Upper lobe of right lung (tissue), 1 donor: Measurements from ENCODE around the gene SOX13. TPM values are rescaled to one million over a fixed set of nuclear protein-coding genes. Genes with fewer than 3 reads are reported as not detected.

Experiments
- ATAC-seq: fragments of 200-7000 bp; cut with Tn5 transposase; one replicate; pipeline ENCODE4 v1.9.1; 2020; ENCODE audit warnings: mild to moderate bottlenecking, moderate library complexity
- DNase-seq: peaks from one replicate; pipeline ENCODE4 v3.0.0-alpha.2; 2020
- H3K27ac ChIP-seq: fragments of 200-600 bp; one replicate; pipeline ENCODE4 v1.8.0; 2022
- H3K27me3 ChIP-seq: fragments of 200-600 bp; one replicate; pipeline ENCODE4 v1.8.0; 2022; ENCODE audit warnings: mild to moderate bottlenecking
- H3K36me3 ChIP-seq: fragments of 200-600 bp; one replicate; pipeline ENCODE4 v1.8.0; 2022
- H3K4me1 ChIP-seq: fragments of 200-600 bp; one replicate; pipeline ENCODE4 v1.8.0; 2022
- H3K4me3 ChIP-seq: fragments of 200-600 bp; one replicate; pipeline ENCODE4 v1.8.0; 2022; ENCODE audit warnings: mild to moderate bottlenecking
- H3K9me3 ChIP-seq: fragments of 200-600 bp; one replicate; pipeline ENCODE4 v1.8.0; 2022
- intact Hi-C: fragments of 100-400 bp; cut with DNase I; formaldehyde crosslinking; loops from one replicate; pipeline ENCODE4 v1.11.0; 2022
- total RNA-seq: library from RNA; stranded (reverse); fragmentation: NEBNext Ultra II Directional; extraction: Animal tissue kit (Norgen Biotek cat#: 25700); gene quantifications from one replicate; pipeline ENCODE4 v1.2.1, GENCODE V29; 2021
- TF ChIP-seq, protein P1 (sequence below): fragments of 200-600 bp; IDR thresholded peaks from one replicate; pipeline ENCODE4 v1.8.0; 2022; ENCODE audit warnings: antibody characterized with exemption
- donor health status: DM: no; HTN: yes; CAD: no; lungs with severe emphysema.

SOX13 gene
- total RNA-seq, 1 donor from 2014 or later, result 76.3 TPM

DNA sequence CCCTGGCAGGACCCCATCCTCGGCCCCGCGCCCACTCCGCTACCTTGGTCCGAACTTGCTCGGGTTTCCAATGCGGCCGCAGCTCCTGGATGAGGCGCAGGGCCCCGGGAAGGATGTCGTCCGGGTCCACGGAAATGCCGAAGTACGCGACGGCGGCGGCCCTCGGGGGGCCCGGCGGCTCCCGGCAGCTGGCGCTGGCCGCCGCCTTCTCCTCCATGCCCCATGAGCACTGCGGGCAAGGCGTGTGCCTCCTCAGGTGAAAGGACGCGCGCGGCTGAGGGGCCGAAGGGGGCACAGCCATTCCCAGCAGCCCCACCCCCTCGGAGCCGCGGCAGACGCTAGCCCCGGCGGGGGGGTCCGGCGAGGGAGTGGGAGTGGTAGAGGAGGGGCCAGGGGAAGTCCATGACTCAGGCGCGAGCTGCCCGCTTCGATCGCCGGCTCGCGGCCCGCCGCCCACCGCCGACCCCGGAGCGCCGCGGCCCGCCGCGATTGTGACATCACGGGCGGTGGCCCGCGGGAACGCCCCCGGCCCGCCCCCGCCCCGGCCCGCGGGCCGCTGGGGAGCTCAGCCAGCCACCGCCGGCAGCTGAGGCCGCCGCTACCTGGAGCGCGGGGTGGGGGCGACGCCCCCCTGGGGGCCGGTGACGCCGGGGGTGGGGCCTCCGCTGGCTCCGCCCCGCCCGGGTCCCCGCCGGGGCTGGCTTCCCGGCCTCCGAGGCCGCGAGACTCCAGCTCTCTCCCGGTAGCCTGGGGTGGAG lies 78.8 kb downstream of the SOX13 start, which contains the start of gene ETNK2:
TSS of gene ETNK2 (minus strand) at position 493 of the 758 bp plus-strand sequence. CDS start at position 301, 192 bp downstream.
- DNase-seq (peak; percentile 83), ATAC-seq (peak; percentile 71)
- no peaks in the 10 kb centered on the region for H3K9me3 ChIP-seq
- intact Hi-C loops, result no loop called here
- H3K27me3 ChIP-seq, result no peaks in the 10 kb centered on the region
- peaks cover 12% of the 10 kb centered on the region for H3K4me1 ChIP-seq
- H3K36me3 ChIP-seq, result no peaks in the 10 kb centered on the region
- H3K27ac ChIP-seq, result peak within 1 kb of the TSS; percentile 36
- TF ChIP-seq, protein P1, sequence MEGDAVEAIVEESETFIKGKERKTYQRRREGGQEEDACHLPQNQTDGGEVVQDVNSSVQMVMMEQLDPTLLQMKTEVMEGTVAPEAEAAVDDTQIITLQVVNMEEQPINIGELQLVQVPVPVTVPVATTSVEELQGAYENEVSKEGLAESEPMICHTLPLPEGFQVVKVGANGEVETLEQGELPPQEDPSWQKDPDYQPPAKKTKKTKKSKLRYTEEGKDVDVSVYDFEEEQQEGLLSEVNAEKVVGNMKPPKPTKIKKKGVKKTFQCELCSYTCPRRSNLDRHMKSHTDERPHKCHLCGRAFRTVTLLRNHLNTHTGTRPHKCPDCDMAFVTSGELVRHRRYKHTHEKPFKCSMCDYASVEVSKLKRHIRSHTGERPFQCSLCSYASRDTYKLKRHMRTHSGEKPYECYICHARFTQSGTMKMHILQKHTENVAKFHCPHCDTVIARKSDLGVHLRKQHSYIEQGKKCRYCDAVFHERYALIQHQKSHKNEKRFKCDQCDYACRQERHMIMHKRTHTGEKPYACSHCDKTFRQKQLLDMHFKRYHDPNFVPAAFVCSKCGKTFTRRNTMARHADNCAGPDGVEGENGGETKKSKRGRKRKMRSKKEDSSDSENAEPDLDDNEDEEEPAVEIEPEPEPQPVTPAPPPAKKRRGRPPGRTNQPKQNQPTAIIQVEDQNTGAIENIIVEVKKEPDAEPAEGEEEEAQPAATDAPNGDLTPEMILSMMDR, result no peak
- H3K4me3 ChIP-seq, result peak within 1 kb of the TSS; percentile 71

DNA sequence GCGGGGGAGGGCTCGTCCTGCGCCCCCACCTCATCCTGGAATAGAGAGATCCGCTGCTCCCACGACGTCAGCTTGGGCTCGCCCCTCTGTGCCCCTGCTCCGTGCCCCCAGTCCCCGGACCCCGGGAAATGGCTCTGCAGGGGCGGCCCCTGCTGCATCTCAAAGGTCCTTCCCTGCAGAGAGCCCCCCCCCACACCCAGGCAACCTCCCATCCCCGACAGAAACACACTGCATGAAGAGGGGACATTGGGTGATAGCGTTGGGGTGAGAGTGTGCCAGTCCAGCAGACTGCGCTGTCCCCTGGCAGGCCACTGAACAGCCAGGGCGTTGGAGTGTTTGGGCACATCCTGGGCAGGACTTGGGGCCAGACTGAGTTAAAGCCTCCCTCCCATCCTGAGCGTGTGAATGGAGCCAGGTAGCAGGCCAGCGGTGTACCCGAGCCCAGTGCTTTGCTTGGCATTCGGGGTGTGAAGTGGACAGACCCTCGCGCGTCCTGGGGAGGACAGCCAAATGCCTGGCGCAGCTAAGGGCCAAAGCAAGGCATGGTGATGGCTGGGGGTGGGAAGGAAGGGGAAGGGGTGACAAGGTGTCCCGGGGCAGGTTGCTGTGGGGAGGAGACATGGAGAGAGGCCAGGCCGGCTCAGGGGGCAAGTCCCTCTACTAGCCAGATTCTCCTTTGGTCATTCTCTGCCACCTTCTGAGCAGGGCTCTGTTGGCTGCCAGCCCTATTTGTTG lies 79.6 kb downstream of the SOX13 start:
- peak; percentile 22 for ATAC-seq
- no peak for DNase-seq
- TF ChIP-seq, protein P1, result no peak

DNA sequence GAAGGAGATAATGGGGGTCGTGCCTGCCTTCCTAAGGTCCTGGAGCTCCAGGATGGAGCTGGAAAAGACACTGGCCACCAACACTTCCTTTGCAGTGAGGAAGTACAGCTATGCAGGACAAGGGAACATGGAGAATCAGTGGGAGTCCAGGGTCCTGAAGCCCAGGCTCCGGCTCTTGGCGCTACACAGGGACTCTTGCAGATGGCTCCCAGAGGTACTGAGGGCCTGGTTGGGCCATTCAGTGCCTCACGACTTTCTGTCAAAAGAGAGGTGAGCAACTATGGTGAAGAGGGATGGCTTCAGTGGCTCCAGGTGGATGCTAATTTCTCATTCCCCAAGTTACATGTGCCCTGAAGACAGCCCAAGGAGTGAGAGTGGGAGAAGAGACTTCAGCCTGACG lies 80.8 kb downstream of the SOX13 start:
- no peaks in the 10 kb centered on the region for H3K9me3 ChIP-seq
- intact Hi-C loops, result no loop called here
- peaks cover 12% of the 10 kb centered on the region for H3K4me1 ChIP-seq
- no peaks in the 10 kb centered on the region for H3K36me3 ChIP-seq
- H3K27ac ChIP-seq, result no peak overlapping the region
- DNase-seq (no peak), ATAC-seq (no peak)
- no peaks in the 10 kb centered on the region for H3K27me3 ChIP-seq
- TF ChIP-seq, protein P1, result no peak
- no peak overlapping the region for H3K4me3 ChIP-seq

More for the DNA sequence above, 79.6 kb downstream of the SOX13 start:
- intact Hi-C loops, result no loop called here
- no peaks in the 10 kb centered on the region for H3K9me3 ChIP-seq
- peaks cover 12% of the 10 kb centered on the region for H3K4me1 ChIP-seq
- no peak overlapping the region for H3K27ac ChIP-seq
- H3K27me3 ChIP-seq, result no peaks in the 10 kb centered on the region
- no peaks in the 10 kb centered on the region for H3K36me3 ChIP-seq
- H3K4me3 ChIP-seq, result peak overlapping the region; percentile 71

DNA sequence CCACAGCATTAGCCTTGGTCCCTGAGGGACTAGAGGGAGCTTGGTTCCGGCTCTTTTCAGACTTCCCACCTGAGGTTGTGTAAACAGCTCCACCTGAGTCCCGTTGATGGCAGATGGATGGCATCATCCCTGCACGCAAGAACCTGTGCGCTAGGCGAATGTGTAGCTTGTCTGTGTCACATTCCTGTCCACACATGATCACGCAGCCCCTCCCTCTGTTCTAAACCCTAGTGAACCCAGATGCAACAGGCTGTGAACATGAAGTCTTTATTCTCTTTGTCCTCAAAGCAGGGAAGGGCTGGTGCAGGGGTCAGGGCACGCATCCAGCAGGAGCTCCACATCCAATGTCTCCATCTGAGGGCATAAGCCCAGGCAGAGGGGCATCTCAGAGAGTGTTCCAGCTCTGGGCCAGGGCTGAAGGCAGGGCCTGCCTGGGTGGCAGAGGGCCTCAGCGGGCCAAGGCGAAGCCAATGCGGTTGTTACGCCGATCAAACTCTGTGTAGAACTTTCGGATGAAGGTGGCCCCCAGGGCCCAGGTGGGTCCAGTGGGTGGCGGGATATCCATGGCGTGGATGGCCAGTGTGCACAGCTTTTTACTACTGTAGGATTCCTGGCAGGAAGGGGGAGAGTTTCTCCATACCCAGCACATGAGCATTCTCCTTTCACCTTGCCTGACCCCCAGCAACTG lies 81.8 kb downstream of the SOX13 start:
- DNase-seq, result no peak
- no peaks in the 10 kb centered on the region for H3K36me3 ChIP-seq
- H3K4me3 ChIP-seq, result no peak overlapping the region
- intact Hi-C loops, result no loop called here
- H3K9me3 ChIP-seq, result no peaks in the 10 kb centered on the region
- no peak for ATAC-seq
- TF ChIP-seq, protein P1, result no peak
- H3K27me3 ChIP-seq, result no peaks in the 10 kb centered on the region
- no peak overlapping the region for H3K27ac ChIP-seq
- peaks cover 12% of the 10 kb centered on the region for H3K4me1 ChIP-seq

DNA sequence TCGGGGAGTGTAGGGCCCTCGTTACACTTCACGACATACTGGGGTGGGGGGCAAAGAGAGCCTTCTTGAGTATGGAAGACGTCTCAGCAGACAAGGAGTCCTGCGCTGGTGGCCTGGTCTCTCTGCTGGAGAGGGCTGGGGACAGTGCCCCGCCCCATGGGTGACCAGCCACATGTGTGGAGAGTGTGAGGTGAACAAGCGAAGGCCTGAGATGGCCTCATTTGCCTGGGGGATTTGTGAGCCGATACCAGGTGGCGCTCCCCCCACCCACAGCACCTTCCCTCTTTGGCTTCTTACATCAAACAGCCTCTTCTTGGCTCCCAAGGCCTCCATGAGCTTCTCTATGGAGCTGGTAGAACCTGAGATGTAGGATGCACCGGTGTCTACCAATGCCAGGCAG lies 83.0 kb downstream of the SOX13 start:
- no peak for DNase-seq

More for the DNA sequence above, 83.0 kb downstream of the SOX13 start:
- Histone ChIP-seq H3K36me3 (no peaks in the 10 kb centered on the region), H3K27ac (no peak overlapping the region), H3K4me3 (no peak overlapping the region), H3K27me3 (no peaks in the 10 kb centered on the region), H3K4me1 (peaks cover 12% of the 10 kb centered on the region), H3K9me3 (no peaks in the 10 kb centered on the region)
- TF ChIP-seq, protein P1, result no peak
- intact Hi-C loops, result no loop called here
- ATAC-seq, result no peak
